Measurements from ENCODE around the gene OR9Q1. TPM values are rescaled to one million over a fixed set of nuclear protein-coding genes. Genes with fewer than 3 reads are reported as not detected.

The OR9Q1 gene
- total RNA-seq, 1 donor from 2014 or later: not detected

DNA sequence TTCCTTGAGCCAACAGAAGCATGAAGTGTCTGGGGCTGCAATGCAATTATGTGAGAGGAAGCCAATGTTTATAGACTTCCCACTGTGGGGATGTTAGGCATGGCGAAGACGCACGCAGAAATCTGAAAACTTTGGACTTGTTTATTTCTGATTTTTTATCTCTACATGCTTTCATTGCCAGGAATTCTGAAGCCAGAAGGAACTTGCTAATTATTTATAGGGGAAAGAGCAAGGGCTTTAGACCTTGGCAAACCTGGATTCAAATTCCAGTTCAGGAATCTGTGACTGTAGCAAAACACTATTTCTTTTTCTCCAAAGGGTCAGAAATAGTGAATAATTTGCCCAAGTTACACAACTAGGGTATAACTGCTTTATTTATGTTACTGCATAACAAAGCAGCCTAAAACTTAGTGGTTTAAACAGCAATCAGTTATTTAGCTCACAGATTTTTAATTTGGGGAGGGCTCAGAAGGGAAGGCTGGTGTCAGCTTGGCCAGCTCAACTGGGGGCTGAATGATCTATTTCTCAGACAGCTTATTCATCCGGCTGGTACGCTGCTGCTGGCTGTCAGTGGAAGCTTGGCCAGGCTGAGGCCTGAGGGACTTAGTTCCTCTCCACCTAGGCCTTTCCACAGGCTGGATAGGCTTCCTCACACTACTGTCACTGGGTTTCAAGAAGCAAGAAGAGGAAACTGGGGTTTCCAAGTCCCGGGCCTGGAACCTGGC lies 5.2 kb downstream of the OR9Q1 start:
- FAIRE-seq: no peak
- no peak for DNase-seq (ENCODE audit: low spot score in 2 of 2)

- no peak for DNase-seq (ENCODE audit: low spot score in 2 of 2)
- FAIRE-seq: no peak
Observed at GRCh38 chr11:58030653-58031052, 7.0 kb downstream of the OR9Q1 start, which contains the start of gene OR6Q1. OR6Q1 (plus strand) TSS chr11:58030953; CDS start chr11:58030953, 0 bp downstream.

DNA sequence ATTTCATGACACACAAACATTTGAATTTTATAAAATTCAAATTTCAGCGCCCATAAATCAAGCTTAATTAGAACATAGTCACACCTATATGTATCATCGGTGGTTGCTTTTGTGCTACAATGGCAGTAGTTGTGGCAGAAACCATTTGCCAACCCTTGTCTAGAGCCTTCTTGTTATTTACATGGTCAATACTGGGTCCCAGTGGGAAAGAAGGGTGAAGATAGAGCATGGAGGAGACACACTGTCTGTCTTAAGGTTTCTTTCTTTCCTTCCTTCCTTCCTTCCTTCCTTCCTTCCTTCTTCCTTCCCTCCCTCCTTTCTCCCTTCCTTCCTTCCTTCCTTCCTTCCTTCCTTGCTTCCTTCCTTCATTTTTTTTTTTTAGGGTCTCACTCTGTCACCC lies 10.8 kb downstream of the OR9Q1 start:
- DNase-seq (ENCODE audit: low spot score in 2 of 2) (no peak), FAIRE-seq (no peak)

GRCh38 chr11:58039589-58039988 lies 15.9 kb downstream of the OR9Q1 start:
- DNase-seq (ENCODE audit: low spot score in 2 of 2) (no peak), FAIRE-seq (no peak)

- DNase-seq (ENCODE audit: low spot score in 2 of 2): no peak
- no peak for FAIRE-seq
Observed at GRCh38 chr11:58043379-58043778, 19.7 kb downstream of the OR9Q1 start.

DNA sequence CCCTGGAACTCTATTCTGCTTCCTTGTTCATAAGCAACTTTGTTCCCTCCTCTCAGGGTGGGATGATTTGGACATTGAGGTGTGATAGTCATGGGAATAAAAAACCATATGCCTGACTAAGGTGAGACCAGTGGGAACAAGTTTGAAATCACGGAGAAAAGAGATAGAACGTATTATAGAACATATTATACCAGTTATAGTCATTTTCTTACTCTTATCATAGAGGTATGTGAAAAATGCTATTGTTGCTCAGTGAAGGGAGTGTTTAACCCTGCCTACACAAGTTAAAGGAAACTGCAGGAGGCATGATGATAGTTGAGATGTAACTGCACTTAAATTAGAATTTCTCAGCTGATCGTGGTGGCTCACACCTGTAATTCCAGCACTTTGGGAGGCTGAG lies 22.6 kb downstream of the OR9Q1 start:
- FAIRE-seq (no peak), DNase-seq (ENCODE audit: low spot score in 2 of 2) (no peak)

GRCh38 chr11:58047818-58048217 lies 24.1 kb downstream of the OR9Q1 start:
- no peak for FAIRE-seq
- DNase-seq (ENCODE audit: low spot score in 2 of 2): no peak

DNA sequence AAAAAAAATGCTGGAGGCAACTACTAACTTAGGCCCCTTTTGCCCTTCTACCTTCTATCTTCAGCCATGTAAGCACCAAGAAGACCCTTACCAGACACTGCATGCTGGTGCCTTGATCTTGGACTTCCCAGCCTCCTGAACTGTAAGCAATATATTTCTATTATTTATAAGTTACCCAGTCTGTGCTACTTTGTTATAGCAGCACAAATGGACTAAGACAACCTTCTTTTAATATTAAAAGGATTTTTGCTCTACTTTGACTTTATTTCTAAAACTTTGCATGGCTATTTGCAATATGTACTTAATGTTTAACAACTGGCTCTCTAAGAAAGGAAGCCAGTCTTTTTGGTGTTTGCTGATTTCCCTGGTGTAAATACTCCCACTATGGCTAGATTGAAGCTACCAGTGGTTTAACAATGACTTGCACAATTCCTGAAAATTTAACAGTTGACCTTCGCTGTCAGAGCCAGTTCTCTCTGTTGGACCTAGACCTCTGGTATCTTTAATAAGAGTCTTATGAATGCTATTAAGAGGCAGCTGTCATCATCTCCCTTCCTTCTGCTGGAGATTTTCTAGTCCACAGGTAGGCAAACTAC lies 32.2 kb downstream of the OR9Q1 start:
- FAIRE-seq (no peak), DNase-seq (ENCODE audit: low spot score in 2 of 2) (no peak)

DNA sequence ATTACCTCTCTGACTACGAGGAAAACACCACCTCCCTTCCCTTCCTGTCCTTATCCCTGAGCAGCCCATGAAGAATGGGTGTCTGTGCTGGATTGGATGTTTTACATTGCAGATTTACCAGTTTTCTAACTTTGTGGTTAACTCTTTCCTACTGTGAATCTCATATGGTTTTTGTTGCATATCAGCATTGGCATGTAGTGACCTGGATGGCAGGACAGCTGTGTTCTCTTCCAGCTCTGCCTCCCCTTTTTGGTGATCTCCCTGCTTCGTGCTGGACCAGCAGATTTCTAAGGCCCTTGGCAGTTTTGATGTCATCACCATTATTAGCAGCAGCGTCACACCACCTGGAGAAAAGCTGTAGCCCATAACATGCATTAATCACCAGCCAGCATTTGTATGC lies 33.8 kb downstream of the OR9Q1 start:
- DNase-seq (ENCODE audit: low spot score in 2 of 2): no peak
- no peak for FAIRE-seq

DNA sequence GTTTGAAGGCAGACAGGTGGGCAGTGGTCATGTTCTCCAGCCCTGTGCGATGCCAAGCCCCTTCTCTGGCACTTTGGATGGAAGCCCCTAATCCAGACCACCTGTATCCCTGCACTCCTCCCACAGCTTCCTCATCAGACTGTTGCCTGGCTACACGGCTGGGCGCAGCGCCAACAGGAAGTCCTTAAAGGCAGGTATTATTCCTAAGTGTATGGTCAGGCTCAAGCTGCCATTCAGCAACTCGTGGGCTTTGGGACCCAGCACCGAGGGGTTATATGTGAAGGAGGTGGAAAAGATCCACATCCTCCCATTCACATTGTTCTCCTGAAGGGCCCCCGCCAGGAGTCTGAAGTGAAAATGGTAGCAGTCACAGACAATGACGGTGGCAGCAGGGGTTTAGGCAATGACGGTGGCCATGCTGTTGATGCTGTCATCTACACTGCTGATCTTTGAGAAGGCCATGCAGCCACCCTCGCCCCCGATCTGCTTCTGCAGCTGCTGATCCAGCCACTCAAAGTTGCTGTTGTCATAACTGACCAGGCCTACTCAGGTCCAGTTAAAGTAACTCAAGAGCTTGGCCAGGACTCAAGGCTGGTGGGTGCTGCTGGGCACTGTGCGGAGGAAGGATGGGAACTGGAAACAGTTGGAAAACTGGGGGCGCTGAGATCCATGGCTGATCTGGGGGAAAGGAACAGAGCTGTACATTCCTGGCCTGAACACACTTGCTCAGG lies 34.8 kb downstream of the OR9Q1 start:
- DNase-seq (ENCODE audit: low spot score in 2 of 2): no peak
- no peak for FAIRE-seq

- FAIRE-seq: no peak
Observed at GRCh38 chr11:58059007-58059350, 35.3 kb downstream of the OR9Q1 start.

DNA sequence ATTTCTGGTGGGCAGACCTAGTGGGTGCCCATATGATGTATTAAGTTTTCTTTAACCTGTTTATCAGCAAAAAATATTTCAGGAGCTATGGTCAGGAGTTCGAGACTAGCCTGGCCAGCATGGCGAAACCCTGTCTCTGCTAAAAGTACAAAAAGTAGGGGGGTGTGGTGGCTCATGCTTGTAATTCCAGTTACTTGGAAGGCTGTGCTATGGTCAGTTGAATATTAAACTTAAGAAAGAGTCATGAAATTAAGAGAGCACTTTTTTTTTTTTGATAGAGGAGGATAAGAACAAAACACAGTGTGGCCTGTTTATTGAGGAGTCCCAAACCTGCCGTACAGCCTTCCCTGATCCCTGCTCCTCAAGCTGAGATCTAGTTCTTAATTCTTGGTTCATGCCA lies 36.9 kb downstream of the OR9Q1 start:
- no peak for FAIRE-seq
- DNase-seq (ENCODE audit: low spot score in 2 of 2): no peak

More at GRCh38 chr11:58059007-58059350, 35.3 kb downstream of the OR9Q1 start:
- no peak for DNase-seq (ENCODE audit: low spot score in 2 of 2)

DNA sequence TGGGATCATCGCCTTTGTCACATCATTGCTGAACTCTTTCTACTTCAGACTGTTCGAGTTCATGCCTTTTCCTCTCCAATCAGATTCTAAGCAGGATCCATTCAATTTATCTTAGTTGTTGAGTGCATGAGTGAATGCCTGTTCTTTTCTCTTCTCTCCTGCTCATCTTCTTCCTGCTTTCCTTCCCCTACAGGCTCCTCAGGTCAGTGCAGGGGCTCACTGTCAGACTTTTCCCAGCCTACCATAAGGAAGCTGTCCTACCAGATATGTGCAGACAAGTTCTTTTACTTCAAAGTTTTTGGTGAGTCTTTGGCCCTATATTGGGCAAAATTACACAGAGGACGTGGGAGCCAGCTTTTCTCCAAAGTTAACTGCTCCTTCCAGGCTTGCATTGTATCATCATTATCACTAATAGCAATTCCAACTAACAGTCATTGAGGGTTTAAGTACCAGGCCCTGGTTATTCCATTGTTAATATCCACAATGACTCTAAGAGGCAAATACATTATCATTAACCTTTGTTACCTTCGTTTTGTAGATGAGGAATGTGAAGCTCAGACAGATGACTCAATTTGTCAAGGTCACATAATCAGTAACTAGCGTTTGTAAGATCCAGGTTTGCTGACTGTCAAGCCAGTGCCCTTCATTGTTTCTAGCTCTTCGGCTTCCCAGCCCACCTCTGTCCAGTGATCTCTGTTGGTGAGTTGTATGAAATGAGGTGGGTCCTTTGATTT lies 37.4 kb downstream of the OR9Q1 start:
- DNase-seq (ENCODE audit: low spot score in 2 of 2): no peak
- FAIRE-seq: no peak

DNA sequence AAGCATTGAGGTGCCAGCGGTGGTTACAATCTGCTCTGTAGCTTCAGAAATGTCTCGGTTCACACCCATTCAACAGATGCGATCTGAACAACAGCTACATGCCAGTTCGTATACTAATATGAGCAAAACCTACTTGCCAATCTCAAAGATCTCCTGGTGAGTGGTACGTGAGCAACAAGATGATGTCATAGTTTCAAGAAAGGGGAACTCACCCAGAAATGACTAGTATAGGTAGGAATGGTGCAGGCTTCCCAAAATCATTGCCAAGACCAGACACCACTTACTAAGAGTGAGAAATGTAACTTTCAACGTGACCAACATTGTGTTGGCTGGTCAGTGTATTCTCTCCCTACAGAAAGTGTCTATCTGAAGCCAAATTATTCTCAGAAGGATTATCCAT lies 38.1 kb downstream of the OR9Q1 start:
- FAIRE-seq (no peak), DNase-seq (ENCODE audit: low spot score in 2 of 2) (no peak)

GRCh38 chr11:58067685-58068084 lies 44.0 kb downstream of the OR9Q1 start:
- FAIRE-seq (no peak), DNase-seq (ENCODE audit: low spot score in 2 of 2) (no peak)

- FAIRE-seq (no peak), DNase-seq (ENCODE audit: low spot score in 2 of 2) (no peak)
Observed at GRCh38 chr11:58068655-58069054, 45.0 kb downstream of the OR9Q1 start.

- FAIRE-seq (no peak), DNase-seq (ENCODE audit: low spot score in 2 of 2) (no peak)
Observed at GRCh38 chr11:58070585-58070984, 46.9 kb downstream of the OR9Q1 start.

GRCh38 chr11:58075781-58076180 lies 52.1 kb downstream of the OR9Q1 start:
- FAIRE-seq (no peak), DNase-seq (ENCODE audit: low spot score in 2 of 2) (no peak)

GRCh38 chr11:58086528-58086927 lies 62.8 kb downstream of the OR9Q1 start:
- no peak for DNase-seq (ENCODE audit: low spot score in 2 of 2)
- FAIRE-seq: no peak

DNA sequence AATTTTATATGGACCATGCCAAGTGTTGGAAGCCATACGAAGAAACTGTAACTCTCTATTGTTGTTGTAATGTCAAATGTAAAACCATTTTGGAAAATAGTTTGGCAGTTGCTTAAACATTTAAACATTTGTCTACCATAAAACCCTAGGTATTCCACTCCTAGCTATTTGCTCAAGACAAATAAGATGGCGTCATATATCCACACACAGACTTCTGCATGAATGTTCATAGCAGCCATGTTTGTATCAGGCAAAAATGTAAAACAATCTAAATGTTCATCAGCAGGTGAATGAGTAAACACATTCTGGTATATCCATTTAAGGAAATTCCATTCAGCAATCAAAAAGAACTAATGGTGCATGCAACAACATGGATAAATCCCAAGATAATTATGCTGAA lies 73.8 kb downstream of the OR9Q1 start:
- FAIRE-seq (no peak), DNase-seq (ENCODE audit: low spot score in 2 of 2) (no peak)

- FAIRE-seq: no peak
- DNase-seq (ENCODE audit: low spot score in 2 of 2): no peak
Observed at GRCh38 chr11:58121096-58121495, 97.4 kb downstream of the OR9Q1 start.
